HepG2 (cell line): ENCODE results near the gene ZC3H4. TPM values are rescaled to one million over a fixed set of nuclear protein-coding genes. Genes with fewer than 3 reads are reported as not detected.

Experiments
- ATAC-seq: fragments of 200-7000 bp; cut with Tn5 transposase; 3 replicates; pipeline ENCODE4 v1.9.1; 2020; ENCODE audit warnings: mild to moderate bottlenecking, moderate library complexity
- BruUV-seq: library from RNA; stranded (reverse); fragments of 400-500 nt; replicated peaks from 2 replicates; lab custom pipeline; 2021; lab: Mats Ljungman, UMichigan
- CTCF ChIA-PET: fragments of 300-600 bp; formaldehyde crosslinking; extraction: SDS; loops from one replicate; lab custom pipeline; 2021; ENCODE audit warnings: low total read pairs, inconsistent platforms, low intra/inter-chr PET ratio; lab: Yijun Ruan, JAX
- POLR2A ChIA-PET: fragments of 350-600 bp; sonication (Branson Sonifier 250); formaldehyde crosslinking; loops from one replicate; lab custom pipeline; 2020; ENCODE audit warnings: antibody characterized with exemption, inconsistent platforms; lab: Yijun Ruan, JAX
- DNase-seq: peaks from one replicate; pipeline ENCODE4 v3.0.0-alpha.2; 2015; ENCODE audit warnings: low spot score
- FAIRE-seq: peaks from 3 replicates; lab custom pipeline; 2011; peaks lifted over from hg19 to GRCh38; lab: Jason Lieb, UNC
- H2AFZ ChIP-seq: one replicate; pipeline ENCODE4 v1.6.1; 2011; ENCODE audit warnings: low read length, inconsistent platforms
- H3K27ac ChIP-seq: fragments of 300-600 bp; 3 replicates; pipeline ENCODE4 v1.8.0; 2011; ENCODE audit warnings: mixed run types, mild to moderate bottlenecking, mixed read lengths, low read length, inconsistent platforms; ENCODE audit not compliant: insufficient read depth; ENCODE audit errors: extremely low read length
- H3K27me3 ChIP-seq, 2 experiments: fragments of 200-600 bp in 1 of 2; 2 replicates in 1 of 2; 3 replicates in 1 of 2; pipeline versions ENCODE4 v1.6.0 to v1.8.0; 2011; ENCODE audit warnings: low read length in 2 of 2, mild to moderate bottlenecking in 2 of 2, moderate library complexity in 2 of 2, inconsistent platforms in 1 of 2; ENCODE audit not compliant: insufficient read depth in 2 of 2, control insufficient read depth in 1 of 2
- H3K36me3 ChIP-seq, 2 experiments: fragments of 200-600 bp in 1 of 2; replicated peaks in 1 of 2; 2 replicates in 1 of 2; 3 replicates in 1 of 2; pipeline versions ENCODE4 v1.5.1 to v1.8.0; 2011; ENCODE audit warnings: low read length in 2 of 2, inconsistent platforms in 1 of 2; ENCODE audit not compliant: insufficient read depth in 2 of 2, control insufficient read depth in 1 of 2
- H3K4me1 ChIP-seq: 2 replicates; pipeline ENCODE4 v1.5.1; 2012; ENCODE audit warnings: low read length, inconsistent platforms; ENCODE audit not compliant: insufficient read depth
- H3K4me2 ChIP-seq: 2 replicates; pipeline ENCODE4 v1.6.0; 2011; ENCODE audit warnings: low read depth, low read length, inconsistent platforms
- H3K4me3 ChIP-seq, 3 experiments: fragments of 200-600 bp in 1 of 3; sonication (generic), shearing (Covaris generic) in 1 of 3; replicated peaks in 1 of 3; 2 replicates each; pipeline ENCODE4 v1.5.1; 2011 to 2016; ENCODE audit warnings: low read length in 3 of 3, inconsistent platforms in 2 of 3, low read depth in 2 of 3, mild to moderate bottlenecking in 2 of 3, control low read depth in 1 of 3, mixed read lengths in 1 of 3; ENCODE audit not compliant: insufficient read depth in 1 of 3
- H3K79me2 ChIP-seq: one replicate; pipeline ENCODE4 v1.6.1; 2011; ENCODE audit warnings: low read length, inconsistent platforms; ENCODE audit not compliant: insufficient read depth
- H3K9ac ChIP-seq: 2 replicates; pipeline ENCODE4 v1.6.0; 2011; ENCODE audit warnings: mild to moderate bottlenecking, low read depth, low read length, inconsistent platforms; ENCODE audit not compliant: insufficient read depth
- H3K9me3 ChIP-seq: 2 replicates; pipeline ENCODE4 v1.5.1; 2012; ENCODE audit warnings: mild to moderate bottlenecking, low read length
- H4K20me1 ChIP-seq: 2 replicates; pipeline ENCODE4 v1.6.0; 2011; ENCODE audit warnings: inconsistent platforms, mild to moderate bottlenecking, low read length, moderate library complexity; ENCODE audit not compliant: insufficient read depth
- AKAP8 ChIP-seq: sonication (generic); formaldehyde crosslinking; IDR thresholded peaks from 2 replicates; pipeline ENCODE4 v1.5.1; 2020; ENCODE audit warnings: mild to moderate bottlenecking, missing genetic modification reagents
- ARNT2 ChIP-seq: sonication (generic); formaldehyde crosslinking; IDR thresholded peaks from 2 replicates; pipeline ENCODE4 v1.8.0; 2022; ENCODE audit warnings: mild to moderate bottlenecking, low read depth, missing genetic modification reagents, moderate library complexity
- ETS1 ChIP-seq: sonication (generic); formaldehyde crosslinking; IDR thresholded peaks from 2 replicates; pipeline ENCODE4 v1.4.0; 2020; ENCODE audit warnings: missing genetic modification reagents
- NFYB ChIP-seq: sonication (generic); formaldehyde crosslinking; IDR thresholded peaks from 2 replicates; pipeline ENCODE4 v1.4.0; 2020; ENCODE audit warnings: missing genetic modification reagents
- SMARCE1 ChIP-seq: fragments of 450-650 bp; IDR thresholded peaks from 2 replicates; pipeline ENCODE4 v1.6.1; 2017; ENCODE audit warnings: borderline replicate concordance
- ZFP62 ChIP-seq: sonication (generic); formaldehyde crosslinking; IDR thresholded peaks from 2 replicates; pipeline ENCODE4 v1.4.0; 2020; ENCODE audit warnings: missing genetic modification reagents
- ZHX1 ChIP-seq: sonication (generic); formaldehyde crosslinking; IDR thresholded peaks from 2 replicates; pipeline ENCODE4 v1.8.1; 2022; ENCODE audit warnings: low read depth, mild to moderate bottlenecking, missing genetic modification reagents
- ZNF138 ChIP-seq: sonication (generic); formaldehyde crosslinking; IDR thresholded peaks from 2 replicates; pipeline ENCODE4 v1.5.0; 2020; ENCODE audit warnings: mild to moderate bottlenecking, low read depth, missing genetic modification reagents
- ZNF3 ChIP-seq: IDR thresholded peaks from 2 replicates; pipeline ENCODE4 v1.7.0; 2017; ENCODE audit warnings: inconsistent platforms
- ZNF615 ChIP-seq: sonication (generic); formaldehyde crosslinking; IDR thresholded peaks from 2 replicates; pipeline ENCODE4 v1.5.0; 2020; ENCODE audit warnings: mild to moderate bottlenecking, missing genetic modification reagents, borderline replicate concordance
- ZNF691 ChIP-seq: sonication (generic); formaldehyde crosslinking; IDR thresholded peaks from 2 replicates; pipeline ENCODE4 v1.4.0; 2020; ENCODE audit warnings: missing genetic modification reagents, low read depth, mild to moderate bottlenecking, borderline replicate concordance
- ZNF781 ChIP-seq: sonication (generic); formaldehyde crosslinking; IDR thresholded peaks from 2 replicates; pipeline ENCODE4 v1.5.1; 2020; ENCODE audit warnings: borderline replicate concordance, mild to moderate bottlenecking, missing genetic modification reagents; ENCODE audit errors: not compliant biosample characterization
- ZNF850 ChIP-seq: sonication (generic); formaldehyde crosslinking; conservative IDR thresholded peaks from 2 replicates; pipeline ENCODE4 v1.9.0; 2021; ENCODE audit warnings: mild to moderate bottlenecking, missing genetic modification reagents
- WGBS: methylation state at CpG from one replicate; pipeline ENCODE4 v1.1.6; 2017; ENCODE audit warnings: low lambda C conversion rate; 5-methylcytosine and 5-hydroxymethylcytosine counted together
- in situ Hi-C: cut with HindIII; loops from 2 replicates; pipeline ENCODE4 v1.10.0; 2017; ENCODE audit warnings: low pct_unique_long_range_greater_than_20kb; ENCODE audit not compliant: extremely low pct_ligation_motif_present
- intact Hi-C: fragments of 100-400 bp; cut with micrococcal nuclease; formaldehyde crosslinking; loops from one replicate; pipeline ENCODE4 v1.10.0; 2022; ENCODE audit not compliant: unreplicated experiment
- polyA plus RNA-seq, 8 experiments: library from polyadenylated mRNA; depleted of rRNA in 3 of 8; stranded (reverse) in 7 of 8; unstranded in 1 of 8; fragments of >200 nt; fragmentation: Illumina TruSeq in 4 of 8; extraction: Trizol in 4 of 8; gene quantifications; 2 replicates each; pipeline versions ENCODE4 v1.2.1 to v1.2.3, GENCODE V29; 2011 to 2016; ENCODE audit warnings: low read depth in 4 of 8, missing spikeins in 1 of 8, mixed read lengths in 1 of 8; ENCODE audit not compliant: insufficient read depth in 1 of 8
- total RNA-seq, 5 experiments: library from RNA; depleted of rRNA; stranded (reverse); fragments of >200 nt; fragmentation: Illumina TruSeq; extraction: Trizol; gene quantifications; 2 replicates each; pipeline ENCODE4 v1.2.3, GENCODE V29; 2016; ENCODE audit warnings: low read depth in 1 of 5
- TF ChIP-seq, protein P1 (sequence below): sonication (generic); formaldehyde crosslinking; IDR thresholded peaks from 2 replicates; pipeline ENCODE4 v1.4.0; 2020; ENCODE audit warnings: missing genetic modification reagents
- TF ChIP-seq, protein P2 (sequence below): sonication (generic); formaldehyde crosslinking; IDR thresholded peaks from 2 replicates; pipeline ENCODE4 v1.9.0; 2021; ENCODE audit warnings: missing genetic modification reagents, borderline replicate concordance
- TF ChIP-seq, protein P3 (sequence below): IDR thresholded peaks from 2 replicates; pipeline ENCODE4 v1.6.1; 2012; ENCODE audit warnings: inconsistent platforms

Gene ZC3H4
- total and polyA plus RNA-seq, 2 of the 13 experiments (the other 11 are each of a cell fraction or from before 2014, with no cell fraction given), result 1.8 to 10.7 TPM

DNA sequence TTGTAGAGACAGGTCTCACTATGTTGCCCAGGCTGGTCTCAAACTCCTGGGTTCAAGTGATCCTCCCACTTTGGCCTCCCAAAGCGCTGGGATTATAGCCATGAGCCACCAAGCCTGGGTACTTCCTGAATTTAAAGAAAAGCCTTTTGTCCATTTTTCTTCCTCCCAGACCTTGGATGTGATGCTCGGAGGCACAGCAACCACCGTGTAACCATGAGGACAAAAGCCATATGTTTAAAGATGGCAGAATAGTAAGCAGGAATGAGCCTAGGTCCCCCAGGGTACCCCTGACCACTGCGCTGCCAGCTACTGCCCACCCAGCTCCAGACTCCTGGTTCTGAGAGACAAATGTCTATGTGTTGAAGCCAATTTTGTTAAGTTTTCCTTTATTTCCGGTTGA is 31.1 kb downstream of the ZC3H4 start (continued):
- TF ChIP-seq ZHX1 (CRISPR knock-in tag), result no peak

DNA sequence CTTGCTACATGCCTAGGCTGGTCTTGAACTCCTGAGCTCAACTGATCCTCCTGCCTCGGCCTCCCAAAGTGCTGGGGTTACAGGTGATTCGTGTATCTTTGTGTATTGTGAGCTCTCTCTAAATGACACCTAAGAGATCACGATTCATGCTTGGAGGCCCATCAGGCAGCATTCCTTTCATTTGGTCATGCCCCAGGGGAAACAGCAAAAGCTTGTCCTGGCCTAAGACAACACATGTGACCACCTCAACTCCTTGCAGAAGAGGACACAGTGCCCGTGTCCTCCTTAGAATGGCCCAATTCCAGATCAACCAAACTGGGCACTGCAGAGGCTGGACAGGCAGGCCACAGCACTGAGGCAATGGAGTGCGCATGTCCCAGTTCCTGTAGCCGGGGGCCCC is 32.5 kb downstream of the ZC3H4 start:
- Histone ChIP-seq H3K27ac (no peak overlapping the region), H3K4me2 (no peak overlapping the region), H3K9ac (no peak overlapping the region), H4K20me1 (no peaks in the 10 kb centered on the region), H3K27me3 (no peaks in the 10 kb centered on the region), H3K4me3 (no peak overlapping the region), H3K79me2 (peaks cover 2% of the 10 kb centered on the region), H3K36me3 (peaks cover 16 to 68% of the 10 kb centered on the region in 2 experiments), H3K9me3 (no peaks in the 10 kb centered on the region), H2AFZ (no peak overlapping the region), H3K4me1 (peaks cover 7% of the 10 kb centered on the region)
- ChIA-PET POLR2A (interaction anchor here (0.8 to 6.4 kb wide), 5 partner anchors 15 to 41 kb away, joined by 4 to 48 read pairs (median 19); partner anchors contain the start of gene ZC3H4), CTCF (no interaction called here)
- no peak for ATAC-seq
- DNase-seq, result no peak
- intact Hi-C loops, result no loop called here
- no TSS peak for BruUV-seq
- in situ Hi-C loops, result no loop called here
- WGBS, result 95% methylated on average over 6 of the region's 6 CpGs
- no peak for FAIRE-seq
- TF ChIP-seq, protein P1, sequence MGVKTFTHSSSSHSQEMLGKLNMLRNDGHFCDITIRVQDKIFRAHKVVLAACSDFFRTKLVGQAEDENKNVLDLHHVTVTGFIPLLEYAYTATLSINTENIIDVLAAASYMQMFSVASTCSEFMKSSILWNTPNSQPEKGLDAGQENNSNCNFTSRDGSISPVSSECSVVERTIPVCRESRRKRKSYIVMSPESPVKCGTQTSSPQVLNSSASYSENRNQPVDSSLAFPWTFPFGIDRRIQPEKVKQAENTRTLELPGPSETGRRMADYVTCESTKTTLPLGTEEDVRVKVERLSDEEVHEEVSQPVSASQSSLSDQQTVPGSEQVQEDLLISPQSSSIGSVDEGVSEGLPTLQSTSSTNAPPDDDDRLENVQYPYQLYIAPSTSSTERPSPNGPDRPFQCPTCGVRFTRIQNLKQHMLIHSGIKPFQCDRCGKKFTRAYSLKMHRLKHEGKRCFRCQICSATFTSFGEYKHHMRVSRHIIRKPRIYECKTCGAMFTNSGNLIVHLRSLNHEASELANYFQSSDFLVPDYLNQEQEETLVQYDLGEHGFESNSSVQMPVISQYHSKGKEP (CRISPR knock-in tag), result no peak
- TF ChIP-seq, protein P2, sequence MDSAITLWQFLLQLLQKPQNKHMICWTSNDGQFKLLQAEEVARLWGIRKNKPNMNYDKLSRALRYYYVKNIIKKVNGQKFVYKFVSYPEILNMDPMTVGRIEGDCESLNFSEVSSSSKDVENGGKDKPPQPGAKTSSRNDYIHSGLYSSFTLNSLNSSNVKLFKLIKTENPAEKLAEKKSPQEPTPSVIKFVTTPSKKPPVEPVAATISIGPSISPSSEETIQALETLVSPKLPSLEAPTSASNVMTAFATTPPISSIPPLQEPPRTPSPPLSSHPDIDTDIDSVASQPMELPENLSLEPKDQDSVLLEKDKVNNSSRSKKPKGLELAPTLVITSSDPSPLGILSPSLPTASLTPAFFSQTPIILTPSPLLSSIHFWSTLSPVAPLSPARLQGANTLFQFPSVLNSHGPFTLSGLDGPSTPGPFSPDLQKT (CRISPR knock-in tag), result no peak
- TF ChIP-seq ZNF138 (CRISPR knock-in tag) (no peak), NFYB (CRISPR knock-in tag) (no peak), ZNF850 (CRISPR knock-in tag) (no peak), ZNF781 (no peak), AKAP8 (CRISPR knock-in tag) (no peak), ETS1 (CRISPR knock-in tag) (no peak), ZFP62 (CRISPR knock-in tag) (no peak), ZNF691 (CRISPR knock-in tag) (no peak), SMARCE1 (no peak), ARNT2 (CRISPR knock-in tag) (no peak), ZNF615 (no peak), ZNF3 (CRISPR knock-in tag) (no peak)
- TF ChIP-seq, protein P3, sequence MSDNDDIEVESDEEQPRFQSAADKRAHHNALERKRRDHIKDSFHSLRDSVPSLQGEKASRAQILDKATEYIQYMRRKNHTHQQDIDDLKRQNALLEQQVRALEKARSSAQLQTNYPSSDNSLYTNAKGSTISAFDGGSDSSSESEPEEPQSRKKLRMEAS, result no peak
